ENCODE data around the gene NKAIN2.

Gene NKAIN2

GRCh38 chr6:124119596-124119995 lies 315.9 kb downstream of the NKAIN2 start:
- Histone ChIP-seq H3K4me3 (ENCODE audit: low read depth, low read length) (no peak overlapping the region), H3K36me3 (ENCODE audit: control insufficient read depth in 2 of 2, insufficient read depth in 1 of 2, low read length in 2 of 2) (no peaks in the 10 kb centered on the region), H3K27ac (ENCODE audit: extremely low read depth, low read depth, low read length) (no peak overlapping the region), H3K4me1 (ENCODE audit: control insufficient read depth, insufficient read depth, low read length) (no peaks in the 10 kb centered on the region), H3K9me3 (ENCODE audit: control insufficient read depth, insufficient read depth, low read depth, low read length) (no peaks in the 10 kb centered on the region)
- CTCF ChIA-PET = interaction anchor here (1.5 kb wide), 1 partner anchor 317 kb away, joined by 4 read pairs; no protein-coding TSS in a partner anchor
- POLR2A ChIA-PET = no interaction called here
- no peak for TF ChIP-seq TCF7L2 (IDR thresholded peaks at IDR 0.05; ENCODE audit: borderline replicate concordance, low read depth, low read length)

- TF ChIP-seq ZNF394 (tag by site-specific recombination; IDR thresholded peaks at IDR 0.05; ENCODE audit: borderline replicate concordance) = 0 out of 2 replicates have a peak, but pooled peaks have one; percentile 14
- TF ChIP-seq ZEB2 (tag by site-specific recombination; IDR thresholded peaks at IDR 0.05) = 0 out of 2 replicates have a peak, but pooled peaks have one; percentile 46
- TF ChIP-seq ZNF596 (tag by site-specific recombination; IDR thresholded peaks at IDR 0.05) = no peak
- CTCF ChIA-PET = interaction anchor here (0.6 kb wide), 1 partner anchor 23 kb away, joined by 3 read pairs; no protein-coding TSS in a partner anchor
These were observed 320.0 kb downstream of the NKAIN2 start for GRCh38 chr6:124123617-124124209.

GRCh38 chr6:124131259-124131658 lies 327.6 kb downstream of the NKAIN2 start:
- no peak overlapping the region for H3K4me3 ChIP-seq (ENCODE audit: low read depth, low read length)
- ChIA-PET CTCF (no interaction called here), POLR2A (no interaction called here)
- no peaks in the 10 kb centered on the region for H3K36me3 ChIP-seq (ENCODE audit: control insufficient read depth in 2 of 2, insufficient read depth in 1 of 2, low read length in 2 of 2)
- no peaks in the 10 kb centered on the region for H3K4me1 ChIP-seq (ENCODE audit: control insufficient read depth, insufficient read depth, low read length)
- TF ChIP-seq WT1 (tag by site-specific recombination; IDR thresholded peaks at IDR 0.05) (no peak), ZNF169 (tag by site-specific recombination; IDR thresholded peaks at IDR 0.05) (no peak), YY2 (tag by site-specific recombination; IDR thresholded peaks at IDR 0.05) (no peak), ZNF26 (tag by site-specific recombination; IDR thresholded peaks at IDR 0.05) (no peak), ZNF555 (tag by site-specific recombination; conservative IDR thresholded peaks at IDR 0.05) (no peak), KLF7 (tag by site-specific recombination; IDR thresholded peaks at IDR 0.05; ENCODE audit: borderline replicate concordance) (no peak), ZFP69B (tag by site-specific recombination; IDR thresholded peaks at IDR 0.05) (no peak), ELK4 (IDR thresholded peaks at IDR 0.05; ENCODE audit: borderline replicate concordance, low read depth, low read length) (no peak), ZNF776 (tag by site-specific recombination; IDR thresholded peaks at IDR 0.05; ENCODE audit: borderline replicate concordance) (no peak), ZNF341 (tag by site-specific recombination; IDR thresholded peaks at IDR 0.05; ENCODE audit: low read depth) (no peak), ZFP3 (tag by site-specific recombination; IDR thresholded peaks at IDR 0.05; ENCODE audit: low read depth) (no peak), ZFP37 (tag by site-specific recombination; IDR thresholded peaks at IDR 0.05) (no peak), OSR2 (tag by site-specific recombination; IDR thresholded peaks at IDR 0.05) (no peak), ATF2 (tag by site-specific recombination; IDR thresholded peaks at IDR 0.05; ENCODE audit: low read depth) (no peak)
- TF ChIP-seq, protein P1, sequence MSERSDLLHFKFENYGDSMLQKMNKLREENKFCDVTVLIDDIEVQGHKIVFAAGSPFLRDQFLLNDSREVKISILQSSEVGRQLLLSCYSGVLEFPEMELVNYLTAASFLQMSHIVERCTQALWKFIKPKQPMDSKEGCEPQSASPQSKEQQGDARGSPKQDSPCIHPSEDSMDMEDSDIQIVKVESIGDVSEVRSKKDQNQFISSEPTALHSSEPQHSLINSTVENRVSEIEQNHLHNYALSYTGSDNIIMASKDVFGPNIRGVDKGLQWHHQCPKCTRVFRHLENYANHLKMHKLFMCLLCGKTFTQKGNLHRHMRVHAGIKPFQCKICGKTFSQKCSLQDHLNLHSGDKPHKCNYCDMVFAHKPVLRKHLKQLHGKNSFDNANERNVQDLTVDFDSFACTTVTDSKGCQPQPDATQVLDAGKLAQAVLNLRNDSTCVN (tag by site-specific recombination; optimal IDR thresholded peaks at IDR 0.05) = no peak
- no peak overlapping the region for H3K27ac ChIP-seq (ENCODE audit: extremely low read depth, low read depth, low read length)
- no peaks in the 10 kb centered on the region for H3K9me3 ChIP-seq (ENCODE audit: control insufficient read depth, insufficient read depth, low read depth, low read length)

More at GRCh38 chr6:124123617-124124209, 320.0 kb downstream of the NKAIN2 start:
- H3K4me1 ChIP-seq (ENCODE audit: control insufficient read depth, insufficient read depth, low read length) = peaks cover 8% of the 10 kb centered on the region
- H3K9me3 ChIP-seq (ENCODE audit: control insufficient read depth, insufficient read depth, low read depth, low read length) = no peaks in the 10 kb centered on the region
- POLR2A ChIA-PET = no interaction called here
- H3K27ac ChIP-seq (ENCODE audit: extremely low read depth, low read depth, low read length) = no peak overlapping the region
- H3K36me3 ChIP-seq (ENCODE audit: control insufficient read depth in 2 of 2, insufficient read depth in 1 of 2, low read length in 2 of 2) = no peaks in the 10 kb centered on the region
- H3K4me3 ChIP-seq (ENCODE audit: low read depth, low read length) = no peak overlapping the region
